Common myeloid progenitor, CD34-positive (primary cell): ENCODE data around the gene CLEC10A.

ENCODE experiments used
- CTCF ChIA-PET: fragments of 350-600 bp; sonication (Branson Sonifier 250); formaldehyde crosslinking; loops from one replicate; lab custom pipeline; 2021; ENCODE audit warnings: antibody characterized with exemption; lab: Charles Lee
- POLR2A ChIA-PET: fragments of 350-600 bp; sonication (Branson Sonifier 250); formaldehyde crosslinking; loops from one replicate; lab custom pipeline; 2021; ENCODE audit warnings: antibody characterized with exemption; lab: Charles Lee
- DNase-seq, 3 donors: peaks; one replicate each; pipeline versions ENCODE4 v3.0.0 to v3.0.0-alpha.2; 2013
- H3K27ac ChIP-seq, 2 experiments: 1 replicate in 1 of 2; 2 replicates in 1 of 2; pipeline ENCODE4 v1.7.0; 2013; ENCODE audit warnings: inconsistent platforms in 2 of 2, low read length in 2 of 2, mild to moderate bottlenecking in 2 of 2, low read depth in 1 of 2, moderate library complexity in 1 of 2; ENCODE audit not compliant: severe bottlenecking in 2 of 2, insufficient read depth in 1 of 2, poor library complexity in 1 of 2
- H3K27me3 ChIP-seq, 5 experiments: replicated peaks in 2 of 5; 1 replicate in 3 of 5; 2 replicates in 2 of 5; pipeline versions ENCODE4 v1.6.1 to v1.7.0; 2013; ENCODE audit warnings: low read length in 4 of 5, mild to moderate bottlenecking in 2 of 5, moderate library complexity in 2 of 5, inconsistent platforms in 1 of 5; ENCODE audit not compliant: insufficient read depth in 5 of 5, control insufficient read depth in 4 of 5
- H3K36me3 ChIP-seq, 4 experiments: 1 replicate in 2 of 4; 2 replicates in 2 of 4; pipeline versions ENCODE4 v1.6.1 to v1.7.0; 2013; ENCODE audit warnings: low read length in 3 of 4, control low read depth in 1 of 4, mild to moderate bottlenecking in 1 of 4; ENCODE audit not compliant: control insufficient read depth in 4 of 4, insufficient read depth in 4 of 4
- H3K4me1 ChIP-seq, 4 experiments: 1 replicate in 3 of 4; 2 replicates in 1 of 4; pipeline versions ENCODE4 v1.6.1 to v1.7.1; 2013; ENCODE audit warnings: low read length in 3 of 4, mild to moderate bottlenecking in 3 of 4, control low read depth in 1 of 4, inconsistent platforms in 1 of 4, moderate library complexity in 1 of 4; ENCODE audit not compliant: control insufficient read depth in 4 of 4, insufficient read depth in 4 of 4; ENCODE audit errors: control extremely low read depth in 1 of 4
- H3K4me3 ChIP-seq, 7 experiments: 1 replicate in 4 of 7; 2 replicates in 3 of 7; pipeline versions ENCODE4 v1.5.1 to v1.7.0; 2013; ENCODE audit warnings: mild to moderate bottlenecking in 7 of 7, low read length in 6 of 7, moderate library complexity in 6 of 7, inconsistent platforms in 2 of 7, low read depth in 2 of 7, control low read depth in 1 of 7; ENCODE audit not compliant: insufficient read depth in 4 of 7, control insufficient read depth in 1 of 7; ENCODE audit errors: extremely low read depth in 1 of 7
- H3K9me3 ChIP-seq, 5 experiments: 1 replicate in 4 of 5; 2 replicates in 1 of 5; pipeline versions ENCODE4 v1.6.1 to v1.7.1; 2013; ENCODE audit warnings: low read length in 4 of 5, mild to moderate bottlenecking in 2 of 5, inconsistent platforms in 1 of 5, low read depth in 1 of 5, moderate library complexity in 1 of 5; ENCODE audit not compliant: control insufficient read depth in 4 of 5, insufficient read depth in 2 of 5; ENCODE audit errors: control extremely low read depth in 1 of 5
- WGBS: methylation state at CpG from one replicate; pipeline ENCODE4 v1.1.5; 2013; ENCODE audit not compliant: insufficient coverage; 5-methylcytosine and 5-hydroxymethylcytosine counted together

The CLEC10A gene

GRCh38 chr17:7109461-7110322, 29.6 kb upstream of the CLEC10A start:
- 86% methylated on average over 9 of the region's 10 CpGs for WGBS
- ChIA-PET CTCF (interaction anchor here (0.9 to 3.2 kb wide), 5 partner anchors 11 to 63 kb away, joined by 3 to 15 read pairs (median 3); no protein-coding TSS in a partner anchor), POLR2A (no interaction called here)
- Histone ChIP-seq H3K4me3 (no peak overlapping the region), H3K9me3 (peaks cover 0 to 2% (median 0%) of the 10 kb centered on the region in 5 experiments), H3K27me3 (no peaks in the 10 kb centered on the region), H3K4me1 (peaks cover 0 to 26% (median 18%) of the 10 kb centered on the region in 4 experiments), H3K36me3 (no peaks in the 10 kb centered on the region), H3K27ac (no peak overlapping the region)
- DNase-seq, result no peak

GRCh38 chr17:7108981-7109380, 28.9 kb upstream of the CLEC10A start:
- H3K9me3 ChIP-seq, result peaks cover 0 to 2% (median 0%) of the 10 kb centered on the region in 5 experiments
- H3K27me3 ChIP-seq, result no peaks in the 10 kb centered on the region
- peaks cover 0 to 19% (median 10%) of the 10 kb centered on the region in 4 experiments for H3K4me1 ChIP-seq
- DNase-seq, result no peak
- H3K36me3 ChIP-seq, result no peaks in the 10 kb centered on the region
- no peak overlapping the region for H3K27ac ChIP-seq
- ChIA-PET CTCF (interaction anchor here (0.8 to 1.0 kb wide), 3 partner anchors 24 to 68 kb away, joined by 3 to 4 read pairs (median 3); no protein-coding TSS in a partner anchor), POLR2A (no interaction called here)
- H3K4me3 ChIP-seq, result no peak overlapping the region
- 100% methylated on average over 3 of the region's 9 CpGs for WGBS

GRCh38 chr17:7108560-7108925, 28.5 kb upstream of the CLEC10A start:
- DNase-seq, result no peak
- Histone ChIP-seq H3K27ac (no peak overlapping the region), H3K27me3 (no peaks in the 10 kb centered on the region), H3K9me3 (peaks cover 0 to 2% (median 0%) of the 10 kb centered on the region in 5 experiments), H3K4me1 (peaks cover 0 to 15% (median 6%) of the 10 kb centered on the region in 4 experiments), H3K36me3 (no peaks in the 10 kb centered on the region), H3K4me3 (no peak overlapping the region)
- ChIA-PET POLR2A (no interaction called here), CTCF (interaction anchor here (0.8 kb wide), 1 partner anchor 68 kb away, joined by 4 read pairs; no protein-coding TSS in a partner anchor)
- WGBS, result 98% methylated on average over 7 of the region's 10 CpGs

- no peak overlapping the region for H3K27ac ChIP-seq
- no peaks in the 10 kb centered on the region for H3K27me3 ChIP-seq
- peaks cover 0 to 12% (median 4%) of the 10 kb centered on the region in 4 experiments for H3K4me1 ChIP-seq
- H3K36me3 ChIP-seq, result no peaks in the 10 kb centered on the region
- CTCF ChIA-PET, result no interaction called here
- no peak overlapping the region for H3K4me3 ChIP-seq
- POLR2A ChIA-PET, result no interaction called here
- 90% methylated on average over 32 of the region's 32 CpGs for WGBS
- no peak for DNase-seq
- H3K9me3 ChIP-seq, result peaks cover 0 to 2% (median 0%) of the 10 kb centered on the region in 5 experiments
These were observed 27.9 kb upstream of the CLEC10A start for GRCh38 chr17:7107795-7108559.

- no peak for DNase-seq
- Histone ChIP-seq H3K4me1 (peaks cover 0 to 11% (median 3%) of the 10 kb centered on the region in 4 experiments), H3K27me3 (no peaks in the 10 kb centered on the region), H3K4me3 (no peak overlapping the region), H3K36me3 (no peaks in the 10 kb centered on the region), H3K27ac (no peak overlapping the region), H3K9me3 (peaks cover 0 to 2% (median 0%) of the 10 kb centered on the region in 5 experiments)
- 95% methylated on average over 17 of the region's 20 CpGs for WGBS
- CTCF ChIA-PET, result no interaction called here
- POLR2A ChIA-PET, result no interaction called here
These were observed 27.1 kb upstream of the CLEC10A start for GRCh38 chr17:7107012-7107754.

- Histone ChIP-seq H3K4me3 (no peak overlapping the region), H3K4me1 (no peaks in the 10 kb centered on the region), H3K9me3 (no peaks in the 10 kb centered on the region), H3K27ac (no peak overlapping the region), H3K36me3 (no peaks in the 10 kb centered on the region), H3K27me3 (peaks cover 0 to 2% (median 0%) of the 10 kb centered on the region in 5 experiments)
- no peak for DNase-seq
- ChIA-PET POLR2A (no interaction called here), CTCF (interaction anchor here (1.6 to 1.7 kb wide), 2 partner anchors 29 to 31 kb away, joined by 5 read pairs; no protein-coding TSS in a partner anchor)
- 100% methylated on average over 5 of the region's 6 CpGs for WGBS
These were observed 22.4 kb upstream of the CLEC10A start for GRCh38 chr17:7102421-7102820.
